PC-3 (cell line): ENCODE data around the gene ZNF692. TPM values are rescaled to one million over a fixed set of nuclear protein-coding genes. Genes with fewer than 3 reads are reported as not detected.

Experiments used
- ATAC-seq: fragments of 200-7000 bp; cut with Tn5 transposase; 2 replicates; pipeline ENCODE4 v1.9.1; 2020; ENCODE audit warnings: mild to moderate bottlenecking, moderate library complexity
- BruUV-seq: library from RNA; stranded (reverse); fragments of 400-500 nt; replicated peaks from 2 replicates; lab custom pipeline; 2021; lab: Mats Ljungman, UMichigan
- CTCF ChIA-PET: fragments of 300-600 bp; sonication (Branson Sonifier 250); formaldehyde crosslinking; loops from one replicate; lab custom pipeline; 2022; ENCODE audit warnings: antibody characterized with exemption; lab: Charles Lee
- POLR2A ChIA-PET: fragments of 300-600 bp; sonication (Branson Sonifier 250); formaldehyde crosslinking; loops from one replicate; lab custom pipeline; 2022; ENCODE audit warnings: antibody characterized with exemption; ENCODE audit not compliant: unreplicated experiment; lab: Charles Lee
- DNase-seq: peaks from one replicate; pipeline ENCODE4 v3.0.0-alpha.2; 2015
- H2AFZ ChIP-seq: fragments of 300-600 bp; sonication (generic); 2 replicates; pipeline ENCODE4 v1.6.0; 2016; ENCODE audit warnings: antibody characterized with exemption, low read length
- H3F3A ChIP-seq: fragments of 300-600 bp; sonication (generic); one replicate; pipeline ENCODE4 v1.6.0; 2017; ENCODE audit warnings: antibody characterized with exemption, low read length, control low read depth, mild to moderate bottlenecking; ENCODE audit not compliant: unreplicated experiment
- H3K27ac ChIP-seq: fragments of 300-600 bp; sonication (generic); 2 replicates; pipeline ENCODE4 v1.5.1; 2016; ENCODE audit warnings: mild to moderate bottlenecking, low read length
- H3K27me3 ChIP-seq: fragments of 300-600 bp; sonication (generic); 2 replicates; pipeline ENCODE4 v1.6.1; 2016; ENCODE audit warnings: low read length, mixed read lengths
- H3K36me3 ChIP-seq: fragments of 300-600 bp; sonication (generic); 2 replicates; pipeline ENCODE4 v1.6.1; 2016; ENCODE audit warnings: low read depth, mixed run types, low read length, mixed read lengths
- H3K4me1 ChIP-seq: fragments of 300-600 bp; sonication (generic); 2 replicates; pipeline ENCODE4 v1.5.1; 2016; ENCODE audit warnings: low read length; ENCODE audit not compliant: insufficient read depth
- H3K4me2 ChIP-seq: fragments of 300-600 bp; sonication (generic); 2 replicates; pipeline ENCODE4 v1.6.0; 2016; ENCODE audit warnings: low read length
- H3K4me3 ChIP-seq: fragments of 300-600 bp; sonication (generic); 2 replicates; pipeline ENCODE4 v1.5.1; 2016; ENCODE audit warnings: mild to moderate bottlenecking, low read length, mixed read lengths
- H3K79me2 ChIP-seq: fragments of 300-600 bp; sonication (generic); 2 replicates; pipeline ENCODE4 v1.6.1; 2017; ENCODE audit warnings: low read length, mixed read lengths
- H3K9ac ChIP-seq: fragments of 300-600 bp; sonication (generic); 2 replicates; pipeline ENCODE4 v1.6.0; 2016; ENCODE audit warnings: mild to moderate bottlenecking, low read length
- H3K9me2 ChIP-seq: fragments of 300-600 bp; sonication (generic); replicated peaks from 2 replicates; pipeline ENCODE4 v1.6.1; 2016; ENCODE audit warnings: mixed run types, low read length, mixed read lengths
- H3K9me3 ChIP-seq: fragments of 300-600 bp; sonication (generic); 2 replicates; pipeline ENCODE4 v1.6.1; 2016; ENCODE audit warnings: low read length, mixed read lengths
- H4K20me1 ChIP-seq: fragments of 300-600 bp; sonication (generic); 2 replicates; pipeline ENCODE4 v1.6.1; 2016; ENCODE audit warnings: low read length, mixed read lengths
- EZH2 ChIP-seq: fragments of 300-600 bp; sonication (generic); IDR thresholded peaks from one replicate; pipeline ENCODE4 v1.6.1; 2017; ENCODE audit warnings: antibody characterized with exemption, mild to moderate bottlenecking, low read length; ENCODE audit not compliant: unreplicated experiment
- EZH2phosphoT487 ChIP-seq: fragments of 300-600 bp; sonication (generic); IDR thresholded peaks from 2 replicates; pipeline ENCODE4 v1.6.1; 2018; ENCODE audit warnings: mild to moderate bottlenecking, antibody characterized with exemption, low read length, borderline replicate concordance
- intact Hi-C: fragments of 100-400 bp; cut with micrococcal nuclease; formaldehyde crosslinking; loops from 2 replicates; pipeline ENCODE4 v1.9.0; 2023
- total RNA-seq: library from RNA; depleted of rRNA; stranded (reverse); fragments of >200 nt; gene quantifications from 2 replicates; pipeline ENCODE4 v1.2.3, GENCODE V29; 2014
- TF ChIP-seq, protein P1 (sequence below): fragments of 300-600 bp; sonication (generic); conservative IDR thresholded peaks from 2 replicates; pipeline ENCODE4 v1.5.1; 2017; ENCODE audit warnings: antibody characterized with exemption, low read depth, mild to moderate bottlenecking, low read length

The ZNF692 gene
- total RNA-seq, 1 experiment from 2014 or later, result 85.4 TPM

GRCh38 chr1:248818505-248819374 is 40.1 kb downstream of the ZNF692 start:
- H3K9me2 ChIP-seq, result no peaks in the 10 kb centered on the region
- ATAC-seq (no peak), DNase-seq (no peak)
- no peak overlapping the region for H3K4me2 ChIP-seq
- CTCF ChIA-PET, result no interaction called here
- no peak overlapping the region for H3K4me3 ChIP-seq
- POLR2A ChIA-PET, result no interaction called here
- intact Hi-C loops, result no loop called here
- no peaks in the 10 kb centered on the region for H3K9me3 ChIP-seq
- H3K79me2 ChIP-seq, result peaks cover 73% of the 10 kb centered on the region
- no peaks in the 10 kb centered on the region for H4K20me1 ChIP-seq
- H3K27ac ChIP-seq, result no peak overlapping the region
- no peak overlapping the region for H2AFZ ChIP-seq
- no TSS peak for BruUV-seq
- H3K9ac ChIP-seq, result no peak overlapping the region
- H3K27me3 ChIP-seq, result no peaks in the 10 kb centered on the region
- peaks cover 39% of the 10 kb centered on the region for H3K4me1 ChIP-seq
- no peak for TF ChIP-seq EZH2
- no peak for TF ChIP-seq EZH2phosphoT487
- TF ChIP-seq, protein P1, sequence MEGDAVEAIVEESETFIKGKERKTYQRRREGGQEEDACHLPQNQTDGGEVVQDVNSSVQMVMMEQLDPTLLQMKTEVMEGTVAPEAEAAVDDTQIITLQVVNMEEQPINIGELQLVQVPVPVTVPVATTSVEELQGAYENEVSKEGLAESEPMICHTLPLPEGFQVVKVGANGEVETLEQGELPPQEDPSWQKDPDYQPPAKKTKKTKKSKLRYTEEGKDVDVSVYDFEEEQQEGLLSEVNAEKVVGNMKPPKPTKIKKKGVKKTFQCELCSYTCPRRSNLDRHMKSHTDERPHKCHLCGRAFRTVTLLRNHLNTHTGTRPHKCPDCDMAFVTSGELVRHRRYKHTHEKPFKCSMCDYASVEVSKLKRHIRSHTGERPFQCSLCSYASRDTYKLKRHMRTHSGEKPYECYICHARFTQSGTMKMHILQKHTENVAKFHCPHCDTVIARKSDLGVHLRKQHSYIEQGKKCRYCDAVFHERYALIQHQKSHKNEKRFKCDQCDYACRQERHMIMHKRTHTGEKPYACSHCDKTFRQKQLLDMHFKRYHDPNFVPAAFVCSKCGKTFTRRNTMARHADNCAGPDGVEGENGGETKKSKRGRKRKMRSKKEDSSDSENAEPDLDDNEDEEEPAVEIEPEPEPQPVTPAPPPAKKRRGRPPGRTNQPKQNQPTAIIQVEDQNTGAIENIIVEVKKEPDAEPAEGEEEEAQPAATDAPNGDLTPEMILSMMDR, result no peak
- peaks cover 68% of the 10 kb centered on the region for H3K36me3 ChIP-seq
- peaks cover 5% of the 10 kb centered on the region for H3F3A ChIP-seq

GRCh38 chr1:248817065-248817464 is 41.8 kb downstream of the ZNF692 start:
- ChIA-PET CTCF (no interaction called here), POLR2A (no interaction called here)
- Histone ChIP-seq H3K9me2 (no peaks in the 10 kb centered on the region), H3K79me2 (peaks cover 58% of the 10 kb centered on the region), H3K27ac (no peak overlapping the region), H3K4me3 (no peak overlapping the region), H3K27me3 (no peaks in the 10 kb centered on the region), H2AFZ (no peak overlapping the region), H3K4me1 (peaks cover 23% of the 10 kb centered on the region), H3K9me3 (no peaks in the 10 kb centered on the region), H4K20me1 (no peaks in the 10 kb centered on the region), H3F3A (no peaks in the 10 kb centered on the region), H3K36me3 (peaks cover 79% of the 10 kb centered on the region), H3K4me2 (no peak overlapping the region), H3K9ac (no peak overlapping the region)
- ATAC-seq, result no peak
- TF ChIP-seq, protein P1, result no peak
- no peak for TF ChIP-seq EZH2
- DNase-seq, result no peak
- no TSS peak for BruUV-seq
- intact Hi-C loops, result no loop called here

DNA sequence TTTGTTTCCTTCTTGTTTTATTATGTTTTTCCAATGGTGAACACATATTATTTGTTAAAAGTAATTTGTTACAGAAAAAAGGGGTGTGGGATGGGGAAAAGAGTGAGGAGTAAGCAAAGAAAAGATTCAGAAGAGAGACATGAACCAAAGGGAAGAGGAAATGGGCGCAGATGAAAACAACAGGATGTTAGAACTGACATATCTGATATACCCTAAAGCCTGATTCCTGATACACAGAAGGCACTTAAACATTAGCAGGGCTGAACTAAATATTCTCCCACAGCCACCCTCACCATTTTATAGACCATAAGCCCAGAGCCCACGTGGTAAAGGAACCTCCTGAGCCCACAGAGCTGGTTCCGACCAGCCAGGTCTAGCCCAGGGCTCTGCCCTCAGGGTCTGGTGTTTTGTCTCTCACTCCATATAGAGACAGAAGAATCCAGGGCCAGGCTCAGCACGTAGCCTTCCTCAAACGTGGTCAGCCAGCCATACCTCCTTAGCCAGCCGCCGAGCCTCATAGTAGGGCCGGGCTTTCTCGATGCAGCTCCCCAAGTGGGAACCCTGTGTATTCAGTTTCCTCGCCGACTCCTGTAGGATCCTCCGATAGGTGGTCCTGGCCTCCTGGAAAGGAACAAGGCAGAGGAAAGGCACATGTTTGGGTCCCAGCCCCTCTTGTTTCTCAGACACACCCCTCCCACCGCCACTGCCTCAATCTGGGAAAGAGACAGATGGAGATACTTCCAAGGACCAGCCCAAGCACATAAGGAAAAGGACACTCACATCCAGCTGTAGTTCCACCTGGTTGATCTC is 42.6 kb downstream of the ZNF692 start:
- no peaks in the 10 kb centered on the region for H3F3A ChIP-seq
- no peak for TF ChIP-seq EZH2
- TF ChIP-seq, protein P1, result no peak
- TF ChIP-seq EZH2phosphoT487, result no peak
- peaks cover 23% of the 10 kb centered on the region for H3K4me1 ChIP-seq
- POLR2A ChIA-PET, result no interaction called here
- peaks cover 78% of the 10 kb centered on the region for H3K36me3 ChIP-seq
- H2AFZ ChIP-seq, result no peak overlapping the region
- no TSS peak for BruUV-seq
- H3K9ac ChIP-seq, result no peak overlapping the region
- H3K79me2 ChIP-seq, result peaks cover 50% of the 10 kb centered on the region
- intact Hi-C loops, result no loop called here
- no peak overlapping the region for H3K4me2 ChIP-seq
- no peaks in the 10 kb centered on the region for H3K27me3 ChIP-seq
- CTCF ChIA-PET, result no interaction called here
- no peak overlapping the region for H3K27ac ChIP-seq
- no peaks in the 10 kb centered on the region for H3K9me2 ChIP-seq
- DNase-seq (no peak), ATAC-seq (no peak)
- H3K4me3 ChIP-seq, result no peak overlapping the region
- H4K20me1 ChIP-seq, result no peaks in the 10 kb centered on the region
- H3K9me3 ChIP-seq, result no peaks in the 10 kb centered on the region
